Suppressor macrophage (primary cell): Measurements from ENCODE around the gene SDK1.
"Not testable (repeated sequence)": the region's sequence is repeated elsewhere in the genome, so short reads cannot be mapped to it uniquely, and the experiment has no call there.

Source experiments
- DNase-seq, 4 experiments: peaks; one replicate each; pipeline ENCODE4 v3.0.0-alpha.2; 2020 to 2022

The SDK1 gene

GRCh38 chr7:4237296-4238235, 936.5 kb downstream of the SDK1 start:
- no peak for DNase-seq

GRCh38 chr7:4238861-4239260, 937.8 kb downstream of the SDK1 start:
- no peak for DNase-seq

GRCh38 chr7:4240042-4240441, 939.0 kb downstream of the SDK1 start:
- no peak for DNase-seq

GRCh38 chr7:4240520-4241303, 939.7 kb downstream of the SDK1 start:
- peak in 1 of 4 experiments; percentile 4 for DNase-seq

- no peak for DNase-seq
Observed at GRCh38 chr7:4241304-4241612, 940.2 kb downstream of the SDK1 start.

GRCh38 chr7:4241791-4242190, 940.7 kb downstream of the SDK1 start:
- no peak for DNase-seq

GRCh38 chr7:4242706-4243105, 941.7 kb downstream of the SDK1 start:
- no peak for DNase-seq

GRCh38 chr7:4244041-4244440, 943.0 kb downstream of the SDK1 start:
- no peak for DNase-seq

GRCh38 chr7:4244635-4245034, 943.6 kb downstream of the SDK1 start:
- no peak for DNase-seq

- no peak for DNase-seq
Observed at GRCh38 chr7:4245135-4245865, 944.2 kb downstream of the SDK1 start.

- DNase-seq = no peak
Observed at GRCh38 chr7:4245866-4246470, 944.9 kb downstream of the SDK1 start.

GRCh38 chr7:4246536-4246935, 945.5 kb downstream of the SDK1 start:
- no peak for DNase-seq

- no peak for DNase-seq
Observed at GRCh38 chr7:4247106-4247876, 946.2 kb downstream of the SDK1 start.

GRCh38 chr7:4248295-4248694, 947.2 kb downstream of the SDK1 start:
- no peak for DNase-seq

- DNase-seq = no peak
Observed at GRCh38 chr7:4249241-4249640, 948.2 kb downstream of the SDK1 start.

GRCh38 chr7:4255336-4255735, 954.3 kb downstream of the SDK1 start:
- no peak for DNase-seq

GRCh38 chr7:4256286-4256685, 955.2 kb downstream of the SDK1 start:
- DNase-seq = no peak

GRCh38 chr7:4257146-4258111, 956.4 kb downstream of the SDK1 start:
- no peak for DNase-seq

GRCh38 chr7:4260116-4260515, 959.1 kb downstream of the SDK1 start:
- DNase-seq = not testable (repeated sequence)

GRCh38 chr7:4260867-4261600, 960.0 kb downstream of the SDK1 start:
- no peak for DNase-seq
